ENCODE results near the gene PLA2G4A. TPM values are rescaled to one million over a fixed set of nuclear protein-coding genes. Genes with fewer than 3 reads are reported as not detected.

PLA2G4A gene
- total and polyA plus RNA-seq, 2 experiments from 2014 or later = 1.6 to 2.9 TPM

- H3F3A ChIP-seq (ENCODE audit: insufficient read depth) = peaks cover 10% of the 10 kb centered on the region; the same call in 1 of the 2 replicates
- 64 to 70% methylated on average over 2 of the region's 2 CpGs for WGBS, 2 experiments (ENCODE audit: low coverage in 1 of 2, low lambda C conversion rate in 2 of 2, missing lambda C conversion rate in 2 of 2)
- H3K9me2 ChIP-seq (ENCODE audit: insufficient read depth) = no peaks in the 10 kb centered on the region; the same call in 1 of the 2 replicates
- H3K4me2 ChIP-seq (ENCODE audit: unreplicated experiment) = no peak overlapping the region
- H3K9me3 ChIP-seq (ENCODE audit: low read depth) = no peaks in the 10 kb centered on the region
- no peak overlapping the region for H3K9ac ChIP-seq
- no peaks in the 10 kb centered on the region for H3K36me3 ChIP-seq (ENCODE audit: low read depth)
- in situ Hi-C loops (cut with MboI) = no loop called here
- no peaks in the 10 kb centered on the region for H4K20me1 ChIP-seq (ENCODE audit: insufficient read depth)
- H3K27ac ChIP-seq = no peak overlapping the region
- H2AFZ ChIP-seq = no peak overlapping the region
- H3K4me1 ChIP-seq (ENCODE audit: insufficient read depth) = peaks cover 24% of the 10 kb centered on the region
- H3K4me3 ChIP-seq = no peak overlapping the region
- no peaks in the 10 kb centered on the region for H3K27me3 ChIP-seq (replicated peaks; ENCODE audit: insufficient read depth)
- H3K79me2 ChIP-seq (ENCODE audit: insufficient read depth) = no peaks in the 10 kb centered on the region
- TF ChIP-seq EZH2phosphoT487 (IDR thresholded peaks at IDR 0.05; ENCODE audit: insufficient read depth, low read depth) = no peak
- no peak for TF ChIP-seq EZH2 (IDR thresholded peaks at IDR 0.05; ENCODE audit: insufficient read depth, poor library complexity, severe bottlenecking)
- DNase-seq = peak; percentile 51
Measured at GRCh38 chr1:186899977-186900376, 71.2 kb downstream of the PLA2G4A start.

DNA sequence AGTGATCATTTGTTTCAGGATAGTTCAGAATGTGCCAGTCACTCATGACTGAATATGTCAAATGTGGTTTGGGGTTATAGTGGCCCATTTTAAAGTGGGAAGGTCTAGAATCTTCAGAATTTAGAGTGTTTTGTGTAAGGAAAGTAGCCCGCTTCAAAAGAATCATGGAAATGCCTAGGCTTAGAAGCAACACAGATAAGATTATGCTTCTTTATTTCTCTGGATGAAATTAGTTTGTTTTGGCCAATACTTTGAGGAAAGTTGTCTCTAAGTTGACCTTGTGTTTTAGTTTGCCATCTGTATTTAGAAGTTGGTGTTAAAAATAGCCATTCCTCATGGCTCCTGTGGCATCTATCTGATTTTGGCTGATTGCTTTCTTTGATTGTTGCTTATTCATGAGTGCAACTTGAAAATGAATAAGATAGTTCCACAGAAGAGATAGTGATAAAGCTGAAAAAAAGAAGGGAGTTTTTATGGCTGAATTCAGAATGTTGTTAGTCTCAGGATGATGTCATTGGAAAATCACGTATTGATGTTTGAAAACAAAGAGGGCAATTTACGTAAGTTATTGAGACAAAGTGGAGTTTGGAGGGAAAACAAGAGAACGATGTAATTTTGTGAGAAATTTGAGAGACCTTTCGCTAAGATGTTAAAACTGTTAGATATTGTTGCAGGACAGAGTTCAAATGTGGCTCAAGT, 71.9 kb downstream of the PLA2G4A start:
- no peaks in the 10 kb centered on the region for H4K20me1 ChIP-seq (ENCODE audit: insufficient read depth)
- in situ Hi-C loops (cut with MboI) = no loop called here
- H3K9me2 ChIP-seq (ENCODE audit: insufficient read depth) = no peaks in the 10 kb centered on the region; the same call in 1 of the 2 replicates
- H2AFZ ChIP-seq = no peak overlapping the region
- no peak overlapping the region for H3K27ac ChIP-seq
- no peaks in the 10 kb centered on the region for H3K79me2 ChIP-seq (ENCODE audit: insufficient read depth)
- no peak overlapping the region for H3K9ac ChIP-seq
- no peaks in the 10 kb centered on the region for H3K36me3 ChIP-seq (ENCODE audit: low read depth)
- no peak overlapping the region for H3K4me3 ChIP-seq
- peaks cover 10% of the 10 kb centered on the region; the same call in 1 of the 2 replicates for H3F3A ChIP-seq (ENCODE audit: insufficient read depth)
- H3K27me3 ChIP-seq (replicated peaks; ENCODE audit: insufficient read depth) = no peaks in the 10 kb centered on the region
- WGBS, 2 experiments (ENCODE audit: low coverage in 1 of 2, low lambda C conversion rate in 2 of 2, missing lambda C conversion rate in 2 of 2) = 93 to 95% methylated on average over 5 of the region's 5 CpGs
- H3K9me3 ChIP-seq (ENCODE audit: low read depth) = no peaks in the 10 kb centered on the region
- H3K4me2 ChIP-seq (ENCODE audit: unreplicated experiment) = no peak overlapping the region
- no peak for DNase-seq
- TF ChIP-seq EZH2phosphoT487 (IDR thresholded peaks at IDR 0.05; ENCODE audit: insufficient read depth, low read depth) = no peak
- no peak for TF ChIP-seq EZH2 (IDR thresholded peaks at IDR 0.05; ENCODE audit: insufficient read depth, poor library complexity, severe bottlenecking)
- H3K4me1 ChIP-seq (ENCODE audit: insufficient read depth) = peaks cover 26% of the 10 kb centered on the region

DNA sequence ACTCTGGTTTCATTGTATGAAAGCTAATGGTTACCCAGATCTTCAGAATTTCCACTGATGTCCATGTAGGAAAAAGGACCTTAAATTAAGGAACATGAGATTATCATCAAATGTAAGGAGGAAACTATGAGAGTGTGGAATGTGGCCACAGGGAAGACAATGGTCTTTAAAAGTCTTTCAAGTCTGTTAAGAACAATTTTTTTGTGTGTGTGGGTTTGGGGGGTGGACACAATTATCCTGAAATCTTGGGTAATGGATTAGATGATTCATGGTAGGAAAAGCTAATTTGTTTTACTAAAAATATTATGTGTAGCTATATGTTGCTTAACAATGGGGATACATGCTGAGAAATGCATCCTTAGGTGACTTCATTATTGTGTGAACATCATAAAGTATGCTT, 72.9 kb downstream of the PLA2G4A start:
- peaks cover 22% of the 10 kb centered on the region for H3K4me1 ChIP-seq (ENCODE audit: insufficient read depth)
- H4K20me1 ChIP-seq (ENCODE audit: insufficient read depth) = no peaks in the 10 kb centered on the region
- H3K9me3 ChIP-seq (ENCODE audit: low read depth) = no peaks in the 10 kb centered on the region
- no peaks in the 10 kb centered on the region; the same call in 1 of the 2 replicates for H3K9me2 ChIP-seq (ENCODE audit: insufficient read depth)
- no peak overlapping the region for H2AFZ ChIP-seq
- no peak overlapping the region for H3K4me3 ChIP-seq
- H3K4me2 ChIP-seq (ENCODE audit: unreplicated experiment) = no peak overlapping the region
- no peaks in the 10 kb centered on the region for H3K27me3 ChIP-seq (replicated peaks; ENCODE audit: insufficient read depth)
- no peaks in the 10 kb centered on the region for H3K36me3 ChIP-seq (ENCODE audit: low read depth)
- no peaks in the 10 kb centered on the region for H3K79me2 ChIP-seq (ENCODE audit: insufficient read depth)
- peaks cover 5% of the 10 kb centered on the region; the same call in 1 of the 2 replicates for H3F3A ChIP-seq (ENCODE audit: insufficient read depth)
- H3K9ac ChIP-seq = no peak overlapping the region
- in situ Hi-C loops (cut with MboI) = no loop called here
- TF ChIP-seq EZH2phosphoT487 (IDR thresholded peaks at IDR 0.05; ENCODE audit: insufficient read depth, low read depth) = no peak
- no peak for TF ChIP-seq EZH2 (IDR thresholded peaks at IDR 0.05; ENCODE audit: insufficient read depth, poor library complexity, severe bottlenecking)
- peak; percentile 23 for DNase-seq
- no peak overlapping the region for H3K27ac ChIP-seq

GRCh38 chr1:186903374-186904136, 74.8 kb downstream of the PLA2G4A start:
- no peaks in the 10 kb centered on the region for H4K20me1 ChIP-seq (ENCODE audit: insufficient read depth)
- H3K4me2 ChIP-seq (ENCODE audit: unreplicated experiment) = no peak overlapping the region
- 79 to 85% methylated on average over 7 of the region's 7 CpGs for WGBS, 2 experiments (ENCODE audit: low coverage in 1 of 2, low lambda C conversion rate in 2 of 2, missing lambda C conversion rate in 2 of 2)
- H3K4me1 ChIP-seq (ENCODE audit: insufficient read depth) = 0 out of 2 replicates have a peak, but pooled peaks cover 16% of the 10 kb centered on the region
- TF ChIP-seq EZH2phosphoT487 (IDR thresholded peaks at IDR 0.05; ENCODE audit: insufficient read depth, low read depth) (no peak), EZH2 (IDR thresholded peaks at IDR 0.05; ENCODE audit: insufficient read depth, poor library complexity, severe bottlenecking) (no peak)
- H3K4me3 ChIP-seq = no peak overlapping the region
- no peaks in the 10 kb centered on the region for H3K9me3 ChIP-seq (ENCODE audit: low read depth)
- H2AFZ ChIP-seq = no peak overlapping the region
- no peaks in the 10 kb centered on the region for H3K79me2 ChIP-seq (ENCODE audit: insufficient read depth)
- H3K27me3 ChIP-seq (replicated peaks; ENCODE audit: insufficient read depth) = no peaks in the 10 kb centered on the region
- no peak for DNase-seq
- no peak overlapping the region for H3K27ac ChIP-seq
- no peaks in the 10 kb centered on the region; the same call in 1 of the 2 replicates for H3K9me2 ChIP-seq (ENCODE audit: insufficient read depth)
- H3F3A ChIP-seq (ENCODE audit: insufficient read depth) = no peaks in the 10 kb centered on the region
- in situ Hi-C loops (cut with MboI) = no loop called here
- H3K9ac ChIP-seq = no peak overlapping the region
- no peaks in the 10 kb centered on the region for H3K36me3 ChIP-seq (ENCODE audit: low read depth)
